GM12873 (cell line): Measurements from ENCODE around the gene TFDP1.

Source experiments
- TF ChIP-seq, protein P1 (sequence below): IDR thresholded peaks from 2 replicates; pipeline ENCODE4 v1.5.1; 2012; ENCODE audit warnings: low read depth, mild to moderate bottlenecking, moderate library complexity, low read length, control low read depth; ENCODE audit not compliant: insufficient read depth; ENCODE audit errors: missing control alignments

TFDP1 gene

GRCh38 chr13:113604186-113604585 is 19.6 kb downstream of the TFDP1 start:
- TF ChIP-seq, protein P1, sequence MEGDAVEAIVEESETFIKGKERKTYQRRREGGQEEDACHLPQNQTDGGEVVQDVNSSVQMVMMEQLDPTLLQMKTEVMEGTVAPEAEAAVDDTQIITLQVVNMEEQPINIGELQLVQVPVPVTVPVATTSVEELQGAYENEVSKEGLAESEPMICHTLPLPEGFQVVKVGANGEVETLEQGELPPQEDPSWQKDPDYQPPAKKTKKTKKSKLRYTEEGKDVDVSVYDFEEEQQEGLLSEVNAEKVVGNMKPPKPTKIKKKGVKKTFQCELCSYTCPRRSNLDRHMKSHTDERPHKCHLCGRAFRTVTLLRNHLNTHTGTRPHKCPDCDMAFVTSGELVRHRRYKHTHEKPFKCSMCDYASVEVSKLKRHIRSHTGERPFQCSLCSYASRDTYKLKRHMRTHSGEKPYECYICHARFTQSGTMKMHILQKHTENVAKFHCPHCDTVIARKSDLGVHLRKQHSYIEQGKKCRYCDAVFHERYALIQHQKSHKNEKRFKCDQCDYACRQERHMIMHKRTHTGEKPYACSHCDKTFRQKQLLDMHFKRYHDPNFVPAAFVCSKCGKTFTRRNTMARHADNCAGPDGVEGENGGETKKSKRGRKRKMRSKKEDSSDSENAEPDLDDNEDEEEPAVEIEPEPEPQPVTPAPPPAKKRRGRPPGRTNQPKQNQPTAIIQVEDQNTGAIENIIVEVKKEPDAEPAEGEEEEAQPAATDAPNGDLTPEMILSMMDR = no peak

DNA sequence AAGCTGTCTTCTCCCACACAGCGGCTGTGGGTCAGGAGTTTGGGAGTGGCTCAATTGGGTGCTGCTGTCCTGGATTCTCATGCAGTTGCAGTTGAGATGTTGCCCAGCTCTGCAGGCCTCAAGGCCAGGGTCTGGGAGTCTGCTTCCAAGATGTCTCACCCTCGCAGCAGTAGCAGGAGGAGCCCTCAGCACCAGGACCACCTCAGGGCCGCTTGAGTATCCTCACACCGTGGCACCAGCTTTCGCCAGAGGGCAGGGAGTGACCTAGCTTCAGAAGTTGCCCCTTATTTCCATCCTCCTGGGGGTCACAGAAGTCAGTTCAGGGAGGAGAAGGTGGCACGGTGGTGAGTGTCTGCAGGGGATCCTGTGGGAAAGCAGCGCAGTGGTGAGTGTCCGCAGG is 20.9 kb downstream of the TFDP1 start:
- TF ChIP-seq, protein P1 = no peak

- TF ChIP-seq, protein P1 = no peak
These were observed 21.4 kb downstream of the TFDP1 start for GRCh38 chr13:113605866-113606438.

DNA sequence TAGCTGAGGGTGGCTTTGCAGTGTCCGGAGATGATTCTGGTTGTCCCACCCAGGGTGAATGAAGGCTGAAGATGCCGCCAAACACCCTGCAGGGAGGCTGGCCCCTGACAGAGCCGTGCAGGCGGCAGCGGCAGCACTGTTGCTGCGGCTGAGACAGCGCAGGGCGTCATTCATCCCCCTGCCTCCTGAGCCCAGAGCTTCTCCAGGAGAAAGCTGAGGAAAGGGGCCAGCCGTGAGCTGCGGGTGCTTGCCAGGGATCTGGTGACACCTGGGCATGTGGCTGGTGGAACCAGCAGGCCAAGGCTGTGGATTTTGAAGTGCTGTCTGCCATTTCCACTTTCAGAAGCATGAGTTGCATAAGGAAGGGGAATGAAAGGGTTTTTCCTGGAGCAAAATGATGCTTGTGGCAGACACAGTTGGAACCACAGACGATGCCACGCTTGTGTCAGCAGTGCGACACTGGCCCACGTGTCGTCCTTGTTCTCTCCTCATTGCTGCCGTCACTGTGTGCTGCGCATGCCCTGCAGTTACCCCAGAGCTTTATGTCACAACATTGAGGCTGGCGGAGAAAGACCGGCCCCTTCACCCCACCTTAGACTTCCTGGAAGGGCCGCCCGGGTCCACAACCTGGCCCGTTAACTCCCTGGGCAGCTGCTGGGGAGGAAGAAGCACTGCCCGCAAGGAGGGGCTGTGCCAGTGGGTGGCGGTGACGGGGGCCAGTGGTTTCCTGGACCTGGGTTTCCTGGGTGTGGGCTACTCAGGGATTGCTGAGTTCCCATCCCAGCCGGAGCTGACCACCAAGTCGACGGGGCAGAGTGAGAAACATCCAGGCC is 22.7 kb downstream of the TFDP1 start:
- TF ChIP-seq, protein P1 = no peak

DNA sequence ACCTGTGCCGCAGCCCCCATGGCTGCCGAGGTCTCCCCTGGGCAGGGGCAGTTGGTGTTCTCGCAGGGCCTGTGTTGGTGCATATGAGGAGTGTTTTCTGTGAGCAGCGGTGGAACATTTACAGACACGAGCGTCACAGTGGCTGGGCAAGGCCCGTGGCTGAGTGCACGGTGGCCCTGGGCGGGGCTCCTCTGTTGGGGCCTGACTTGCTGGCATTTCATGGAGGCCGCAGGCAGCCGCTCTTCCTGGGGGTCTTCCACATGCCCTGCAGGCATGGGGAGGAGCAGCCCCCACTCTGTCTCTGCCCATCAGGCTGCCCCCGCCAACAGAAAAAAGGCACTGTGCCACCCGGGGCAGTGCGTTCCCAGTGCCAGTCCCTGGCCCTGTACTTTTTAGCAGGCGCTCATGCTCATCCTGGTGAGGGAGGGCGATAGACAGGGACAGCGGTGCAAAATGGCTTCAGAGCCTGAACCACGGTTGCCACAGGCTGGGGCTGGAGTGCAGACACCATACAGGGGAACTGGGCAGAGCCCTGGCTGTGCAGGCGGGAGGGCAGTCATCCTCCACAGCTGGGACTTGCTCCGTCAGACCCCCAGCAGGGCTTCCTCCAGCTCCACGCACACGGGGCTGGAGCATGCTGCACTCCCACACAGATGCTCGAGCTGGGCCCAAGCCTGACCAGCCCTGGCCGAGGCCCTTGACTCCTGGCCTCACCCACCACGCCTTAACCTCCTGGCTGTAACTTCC is 23.5 kb downstream of the TFDP1 start:
- TF ChIP-seq, protein P1 = no peak

GRCh38 chr13:113608967-113609533 is 24.5 kb downstream of the TFDP1 start:
- TF ChIP-seq, protein P1 = no peak

DNA sequence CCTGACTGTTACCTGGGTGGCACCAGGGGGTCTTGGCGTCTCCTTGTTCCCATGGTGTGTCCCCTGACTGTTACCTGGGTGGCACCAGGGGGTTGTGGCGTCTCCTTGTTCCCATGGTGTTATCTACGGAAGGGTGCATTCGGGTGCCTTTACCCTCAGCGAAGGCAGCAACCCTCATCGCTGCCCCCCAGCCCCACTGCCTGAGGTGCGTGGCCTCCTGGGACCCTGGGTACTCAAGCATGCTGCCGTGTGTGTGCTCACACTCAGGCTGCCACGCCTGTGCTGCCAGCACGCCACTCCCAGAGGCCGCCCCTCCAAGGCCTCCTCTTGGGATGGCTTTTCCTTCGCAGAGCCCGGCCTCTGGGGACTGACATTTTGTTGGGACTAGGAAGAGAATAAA is 25.1 kb downstream of the TFDP1 start:
- TF ChIP-seq, protein P1 = no peak
